ENCODE results near the gene MKNK1.
A peak's percentile ranks its signal among the peaks of the same experiment; 100 is the strongest.

MKNK1 gene

DNA sequence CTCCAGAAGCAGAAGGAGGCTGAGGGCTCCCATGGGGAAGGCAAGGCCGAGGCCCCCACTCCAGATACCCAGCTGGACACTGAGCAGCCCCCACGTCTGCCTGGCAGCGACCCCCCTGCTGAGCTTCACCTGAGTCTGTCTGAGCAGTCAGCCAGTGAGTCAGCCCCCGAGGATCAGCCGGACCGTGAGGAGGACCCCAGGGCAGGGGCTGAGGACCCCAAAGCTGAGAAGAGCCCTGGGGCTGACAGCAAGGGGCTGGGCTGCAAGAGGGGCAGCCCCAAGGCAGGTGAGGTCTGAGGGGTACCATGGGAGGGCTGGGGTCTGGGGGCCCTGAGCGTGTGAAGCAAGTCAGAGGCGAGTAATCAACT lies 93.1 kb downstream of the MKNK1 start:
- DNase-seq (ENCODE audit: low read depth), result no peak
- no peak overlapping the region for H3K4me3 ChIP-seq (ENCODE audit: low read depth, low read length)
- TF ChIP-seq, protein P1, sequence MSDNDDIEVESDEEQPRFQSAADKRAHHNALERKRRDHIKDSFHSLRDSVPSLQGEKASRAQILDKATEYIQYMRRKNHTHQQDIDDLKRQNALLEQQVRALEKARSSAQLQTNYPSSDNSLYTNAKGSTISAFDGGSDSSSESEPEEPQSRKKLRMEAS (IDR thresholded peaks at IDR 0.05; ENCODE audit: low read depth, low read length), result no peak
- TF ChIP-seq MYC (IDR thresholded peaks at IDR 0.05; ENCODE audit: low read depth, low read length), result no peak
- TF ChIP-seq POLR2A (IDR thresholded peaks at IDR 0.05; ENCODE audit: extremely low read depth, insufficient read length), result no peak
- TF ChIP-seq, protein P2, sequence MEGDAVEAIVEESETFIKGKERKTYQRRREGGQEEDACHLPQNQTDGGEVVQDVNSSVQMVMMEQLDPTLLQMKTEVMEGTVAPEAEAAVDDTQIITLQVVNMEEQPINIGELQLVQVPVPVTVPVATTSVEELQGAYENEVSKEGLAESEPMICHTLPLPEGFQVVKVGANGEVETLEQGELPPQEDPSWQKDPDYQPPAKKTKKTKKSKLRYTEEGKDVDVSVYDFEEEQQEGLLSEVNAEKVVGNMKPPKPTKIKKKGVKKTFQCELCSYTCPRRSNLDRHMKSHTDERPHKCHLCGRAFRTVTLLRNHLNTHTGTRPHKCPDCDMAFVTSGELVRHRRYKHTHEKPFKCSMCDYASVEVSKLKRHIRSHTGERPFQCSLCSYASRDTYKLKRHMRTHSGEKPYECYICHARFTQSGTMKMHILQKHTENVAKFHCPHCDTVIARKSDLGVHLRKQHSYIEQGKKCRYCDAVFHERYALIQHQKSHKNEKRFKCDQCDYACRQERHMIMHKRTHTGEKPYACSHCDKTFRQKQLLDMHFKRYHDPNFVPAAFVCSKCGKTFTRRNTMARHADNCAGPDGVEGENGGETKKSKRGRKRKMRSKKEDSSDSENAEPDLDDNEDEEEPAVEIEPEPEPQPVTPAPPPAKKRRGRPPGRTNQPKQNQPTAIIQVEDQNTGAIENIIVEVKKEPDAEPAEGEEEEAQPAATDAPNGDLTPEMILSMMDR (IDR thresholded peaks at IDR 0.05; ENCODE audit: low read depth, low read length), result no peak

DNA sequence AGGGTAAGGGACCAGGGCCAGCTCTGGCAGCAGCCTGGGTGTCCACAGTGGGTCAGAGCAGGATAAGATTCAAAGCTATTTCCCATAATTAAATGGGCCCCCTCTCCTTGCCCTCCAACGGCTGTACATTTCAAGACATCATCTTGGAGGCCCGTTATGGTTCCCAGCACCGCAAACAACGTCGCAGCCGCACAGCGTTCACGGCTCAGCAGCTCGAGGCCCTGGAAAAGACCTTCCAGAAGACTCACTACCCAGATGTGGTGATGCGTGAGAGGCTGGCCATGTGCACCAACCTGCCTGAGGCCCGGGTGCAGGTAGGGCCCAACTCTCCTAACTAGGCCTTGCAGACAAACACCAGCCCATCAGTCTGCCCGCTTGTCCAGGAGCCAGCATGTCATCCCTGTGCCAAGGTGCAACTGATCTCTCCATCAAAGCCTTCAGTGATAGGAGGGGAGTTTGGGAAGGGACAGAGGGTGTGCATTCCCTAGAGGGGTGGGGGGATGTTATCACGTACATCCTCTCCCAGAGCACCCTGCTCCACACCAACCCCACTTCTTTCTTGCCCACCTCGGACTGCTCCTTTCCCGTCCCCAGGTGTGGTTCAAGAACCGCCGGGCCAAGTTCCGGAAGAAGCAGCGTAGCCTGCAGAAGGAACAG lies 93.6 kb downstream of the MKNK1 start:
- H3K4me3 ChIP-seq (ENCODE audit: low read depth, low read length), result no peak overlapping the region
- no peak for DNase-seq (ENCODE audit: low read depth)
- TF ChIP-seq MYC (IDR thresholded peaks at IDR 0.05; ENCODE audit: low read depth, low read length), result no peak
- TF ChIP-seq, protein P1 (IDR thresholded peaks at IDR 0.05; ENCODE audit: low read depth, low read length), result no peak
- no peak for TF ChIP-seq POLR2A (IDR thresholded peaks at IDR 0.05; ENCODE audit: extremely low read depth, insufficient read length)
- TF ChIP-seq, protein P2 (IDR thresholded peaks at IDR 0.05; ENCODE audit: low read depth, low read length), result no peak

DNA sequence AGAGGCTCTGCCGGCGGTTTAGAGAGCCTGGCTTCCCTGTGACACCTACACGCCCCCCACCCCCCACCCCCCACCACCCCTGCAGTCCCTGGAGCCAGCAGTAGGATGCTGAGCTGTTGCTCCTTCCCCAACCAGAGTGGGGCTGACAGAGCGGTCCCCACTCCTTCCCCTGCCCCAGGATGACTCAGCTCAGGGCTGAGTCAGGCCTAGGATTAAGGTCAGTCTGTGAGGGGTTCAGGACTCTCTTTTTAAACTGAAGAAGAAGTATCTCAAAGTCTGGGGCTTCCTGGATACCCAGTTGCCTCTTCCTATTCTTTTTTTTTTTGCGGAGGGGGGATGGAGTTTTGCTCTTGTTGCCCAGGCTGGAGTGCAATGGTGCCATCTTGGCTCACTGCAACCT lies 95.3 kb downstream of the MKNK1 start:
- DNase-seq (ENCODE audit: low read depth), result peak; percentile 40
- TF ChIP-seq POLR2A (IDR thresholded peaks at IDR 0.05; ENCODE audit: extremely low read depth, insufficient read length) (no peak), MYC (IDR thresholded peaks at IDR 0.05; ENCODE audit: low read depth, low read length) (no peak)
- TF ChIP-seq, protein P1 (IDR thresholded peaks at IDR 0.05; ENCODE audit: low read depth, low read length), result no peak
- TF ChIP-seq, protein P2 (IDR thresholded peaks at IDR 0.05; ENCODE audit: low read depth, low read length), result no peak
- H3K4me3 ChIP-seq (ENCODE audit: low read depth, low read length), result no peak overlapping the region
